ENCODE results near the gene FAM3D.

Gene FAM3D

GRCh38 chr3:58625196-58625824 is 41.3 kb downstream of the FAM3D start:
- no peak for DNase-seq

- DNase-seq: no peak
Observed at GRCh38 chr3:58624550-58624949, 42.0 kb downstream of the FAM3D start.

GRCh38 chr3:58623961-58624360 is 42.6 kb downstream of the FAM3D start:
- DNase-seq: no peak

- no peak for DNase-seq
Observed at GRCh38 chr3:58623478-58623877, 43.1 kb downstream of the FAM3D start.

- no peak for DNase-seq
Observed at GRCh38 chr3:58622892-58623291, 43.7 kb downstream of the FAM3D start.

GRCh38 chr3:58622436-58622835 is 44.1 kb downstream of the FAM3D start:
- no peak for DNase-seq

GRCh38 chr3:58621086-58621830 is 45.3 kb downstream of the FAM3D start:
- no peak for DNase-seq

GRCh38 chr3:58620421-58620820 is 46.2 kb downstream of the FAM3D start:
- DNase-seq: no peak

GRCh38 chr3:58617338-58617761 is 49.2 kb downstream of the FAM3D start:
- no peak for DNase-seq

GRCh38 chr3:58613236-58614132 is 53.1 kb downstream of the FAM3D start:
- no peak for DNase-seq

GRCh38 chr3:58612830-58613229 is 53.7 kb downstream of the FAM3D start:
- DNase-seq: no peak

- no peak for DNase-seq
Observed at GRCh38 chr3:58609990-58610389, 56.6 kb downstream of the FAM3D start.

GRCh38 chr3:58608648-58609047 is 57.9 kb downstream of the FAM3D start:
- DNase-seq: no peak

- no peak for DNase-seq
Observed at GRCh38 chr3:58607816-58608215, 58.8 kb downstream of the FAM3D start.

GRCh38 chr3:58606693-58607092 is 59.9 kb downstream of the FAM3D start:
- DNase-seq: no peak

GRCh38 chr3:58604031-58604430 is 62.5 kb downstream of the FAM3D start:
- no peak for DNase-seq

GRCh38 chr3:58603606-58604005 is 63.0 kb downstream of the FAM3D start:
- DNase-seq: no peak

- no peak for DNase-seq
Observed at GRCh38 chr3:58597770-58598310, 68.7 kb downstream of the FAM3D start.

GRCh38 chr3:58596834-58597518 is 69.6 kb downstream of the FAM3D start:
- no peak for DNase-seq

- no peak for DNase-seq
Observed at GRCh38 chr3:58594117-58594516, 72.5 kb downstream of the FAM3D start.

- no peak for DNase-seq
Observed at GRCh38 chr3:58591517-58592510, 74.8 kb downstream of the FAM3D start.
